Measurements from ENCODE around the gene BACE2. TPM values are rescaled to one million over a fixed set of nuclear protein-coding genes. Genes with fewer than 3 reads are reported as not detected.

Gene BACE2
- total RNA-seq: 10 to 100 TPM; 30.5 to 43.3 (median 36.6) TPM

DNA sequence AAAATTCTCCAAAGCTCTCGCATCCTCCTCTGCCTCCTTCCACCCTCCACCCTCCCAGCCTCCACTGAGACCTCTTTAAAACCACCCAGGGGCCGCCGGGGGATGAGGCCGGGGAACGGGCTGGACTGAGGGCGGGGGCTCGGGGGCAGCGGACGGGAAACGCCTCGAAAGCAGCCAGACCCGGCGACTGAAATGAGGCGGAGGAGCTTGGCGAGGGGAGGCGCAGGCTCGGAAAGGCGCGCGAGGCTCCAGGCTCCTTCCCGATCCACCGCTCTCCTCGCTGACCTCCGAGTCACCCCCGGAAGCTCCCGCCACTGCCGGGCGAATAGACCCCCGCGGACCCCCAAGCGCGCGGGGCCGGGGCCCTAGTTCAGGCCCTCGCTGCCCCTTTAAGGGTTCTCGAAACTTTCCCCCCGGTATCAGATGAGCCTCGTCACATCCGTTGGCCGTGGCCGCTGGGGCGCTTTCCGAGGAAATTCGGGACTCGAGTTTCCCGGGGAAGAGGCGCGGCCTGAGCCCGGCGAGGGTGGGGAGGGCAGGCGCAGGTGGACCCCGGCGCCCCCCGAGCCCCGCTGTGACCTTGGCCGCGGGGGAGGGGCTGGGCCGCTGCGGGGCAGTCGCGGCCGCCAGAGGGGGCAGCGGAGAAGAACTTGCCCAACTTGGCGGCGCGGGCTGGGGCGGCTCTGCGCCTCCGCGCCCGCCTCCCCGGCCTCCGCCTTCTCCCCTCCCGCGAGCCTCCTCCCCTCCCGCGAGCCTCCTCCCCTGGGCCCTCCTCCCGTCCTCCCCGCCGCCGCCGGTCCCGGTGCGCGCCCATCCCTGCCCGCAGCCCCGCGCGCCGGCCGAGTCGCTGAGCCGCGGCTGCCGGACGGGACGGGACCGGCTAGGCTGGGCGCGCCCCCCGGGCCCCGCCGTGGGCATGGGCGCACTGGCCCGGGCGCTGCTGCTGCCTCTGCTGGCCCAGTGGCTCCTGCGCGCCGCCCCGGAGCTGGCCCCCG is at the start of gene BACE2:
Gene BACE2 (plus strand): TSS at position 813 of the 995 bp plus-strand sequence. CDS start 104 bp downstream, at position 917.
- no peaks in the 10 kb centered on the region for H3K9me3 ChIP-seq
- peak within 1 kb of the TSS; percentile 76 to 94 (median 87) for H3K27ac ChIP-seq
- peak; percentile 43 to 88 (median 87) for DNase-seq
- no peaks in the 10 kb centered on the region for H3K27me3 ChIP-seq
- H3K4me1 ChIP-seq: peaks cover 0 to 4% (median 0%) of the 10 kb centered on the region in 4 donors
- TF ChIP-seq, protein P1, sequence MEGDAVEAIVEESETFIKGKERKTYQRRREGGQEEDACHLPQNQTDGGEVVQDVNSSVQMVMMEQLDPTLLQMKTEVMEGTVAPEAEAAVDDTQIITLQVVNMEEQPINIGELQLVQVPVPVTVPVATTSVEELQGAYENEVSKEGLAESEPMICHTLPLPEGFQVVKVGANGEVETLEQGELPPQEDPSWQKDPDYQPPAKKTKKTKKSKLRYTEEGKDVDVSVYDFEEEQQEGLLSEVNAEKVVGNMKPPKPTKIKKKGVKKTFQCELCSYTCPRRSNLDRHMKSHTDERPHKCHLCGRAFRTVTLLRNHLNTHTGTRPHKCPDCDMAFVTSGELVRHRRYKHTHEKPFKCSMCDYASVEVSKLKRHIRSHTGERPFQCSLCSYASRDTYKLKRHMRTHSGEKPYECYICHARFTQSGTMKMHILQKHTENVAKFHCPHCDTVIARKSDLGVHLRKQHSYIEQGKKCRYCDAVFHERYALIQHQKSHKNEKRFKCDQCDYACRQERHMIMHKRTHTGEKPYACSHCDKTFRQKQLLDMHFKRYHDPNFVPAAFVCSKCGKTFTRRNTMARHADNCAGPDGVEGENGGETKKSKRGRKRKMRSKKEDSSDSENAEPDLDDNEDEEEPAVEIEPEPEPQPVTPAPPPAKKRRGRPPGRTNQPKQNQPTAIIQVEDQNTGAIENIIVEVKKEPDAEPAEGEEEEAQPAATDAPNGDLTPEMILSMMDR (IDR thresholded peaks at IDR 0.05): peak; percentile 37 to 83 (median 56)
- TF ChIP-seq POLR2A (IDR thresholded peaks at IDR 0.05): peak; percentile 40 to 65
- H3K4me3 ChIP-seq: peak within 1 kb of the TSS; percentile 62 to 97 (median 78)
- no peaks in the 10 kb centered on the region for H3K36me3 ChIP-seq

DNA sequence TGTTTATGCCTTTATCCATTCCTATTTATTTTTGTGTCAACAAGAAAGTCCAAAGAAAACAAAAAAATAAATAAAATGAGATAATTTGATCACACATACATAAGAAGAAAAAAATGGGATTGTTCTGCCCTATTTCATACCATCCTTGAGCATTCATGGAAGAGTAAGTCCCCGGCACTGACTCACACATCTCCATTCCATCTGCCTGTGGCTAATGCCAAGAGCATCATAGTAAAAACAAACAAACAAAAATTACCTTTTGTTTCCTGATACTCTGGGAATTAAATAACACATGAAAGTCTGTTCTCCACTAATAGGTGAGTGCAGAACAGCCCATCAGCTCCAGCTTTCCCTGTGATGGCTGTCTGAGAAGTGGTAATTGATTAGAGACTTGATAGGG is 48.1 kb upstream of the BACE2 start:
- H3K9me3 ChIP-seq: no peaks in the 10 kb centered on the region
- no peak overlapping the region for H3K4me3 ChIP-seq
- H3K36me3 ChIP-seq: no peaks in the 10 kb centered on the region
- H3K27me3 ChIP-seq: no peaks in the 10 kb centered on the region
- no peak overlapping the region for H3K27ac ChIP-seq
- DNase-seq: no peak
- TF ChIP-seq POLR2A (IDR thresholded peaks at IDR 0.05): no peak
- TF ChIP-seq, protein P1 (IDR thresholded peaks at IDR 0.05): no peak
- no peaks in the 10 kb centered on the region for H3K4me1 ChIP-seq

DNA sequence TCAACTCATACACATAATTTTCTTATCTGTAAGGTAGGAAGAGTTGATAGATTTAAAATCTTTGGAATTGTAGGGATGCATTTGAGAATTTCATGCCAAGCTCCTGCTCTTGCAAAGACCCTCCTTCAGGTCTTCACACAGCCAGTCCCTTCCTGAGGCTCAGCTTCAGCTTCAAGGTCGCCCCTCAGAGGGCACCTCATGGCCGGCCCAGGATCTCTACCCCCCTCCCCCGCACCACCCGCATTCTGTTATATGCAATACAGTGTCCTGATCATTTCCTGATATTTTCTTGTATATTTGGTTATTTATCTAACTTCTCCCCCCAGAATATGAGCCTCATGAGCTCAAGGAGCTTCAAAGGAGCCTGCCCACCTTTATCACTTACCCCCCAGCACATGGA is 47.0 kb upstream of the BACE2 start:
- TF ChIP-seq, protein P1 (IDR thresholded peaks at IDR 0.05): no peak
- TF ChIP-seq POLR2A (IDR thresholded peaks at IDR 0.05): no peak
- Histone ChIP-seq H3K9me3 (no peaks in the 10 kb centered on the region), H3K36me3 (no peaks in the 10 kb centered on the region), H3K4me1 (no peaks in the 10 kb centered on the region), H3K4me3 (no peak overlapping the region), H3K27me3 (no peaks in the 10 kb centered on the region), H3K27ac (no peak overlapping the region)
- DNase-seq: no peak

DNA sequence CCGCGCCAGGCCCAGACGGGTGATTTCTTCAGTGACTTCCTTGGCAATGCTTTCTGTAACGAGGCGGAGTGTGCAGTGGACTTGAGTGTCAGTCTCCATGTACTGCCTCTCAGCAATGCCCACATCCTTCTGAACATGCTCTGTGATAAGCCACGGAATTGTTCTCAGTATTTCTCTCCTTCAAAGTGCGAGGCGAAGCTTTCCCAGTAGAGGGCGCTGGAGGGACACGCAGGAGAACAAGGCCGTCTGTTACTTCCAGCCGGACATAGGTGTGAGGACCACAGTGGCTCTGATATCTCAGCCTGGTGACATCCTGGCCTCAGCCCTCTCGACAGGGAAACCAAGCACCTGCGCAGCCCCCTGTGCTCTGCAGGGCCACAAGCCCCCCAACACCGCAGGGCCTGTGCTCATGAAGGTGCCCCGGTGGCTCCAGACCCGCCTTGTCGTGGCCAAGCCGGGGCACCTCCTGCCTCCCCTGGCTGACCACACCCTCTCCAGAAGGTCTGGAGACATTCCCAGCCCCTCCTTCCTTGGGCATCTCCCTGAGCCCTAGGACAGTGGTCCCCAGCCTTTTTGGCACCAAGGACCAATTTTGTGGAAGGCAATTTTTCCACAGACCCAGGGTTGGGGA is 46.1 kb upstream of the BACE2 start:
- H3K36me3 ChIP-seq: no peaks in the 10 kb centered on the region
- no peaks in the 10 kb centered on the region for H3K27me3 ChIP-seq
- TF ChIP-seq POLR2A (IDR thresholded peaks at IDR 0.05): no peak
- TF ChIP-seq, protein P1 (IDR thresholded peaks at IDR 0.05): peak in 5 of 6 experiments; percentile 28 to 83 (median 76)
- DNase-seq: peak; percentile 48 to 92 (median 80)
- H3K4me1 ChIP-seq: no peaks in the 10 kb centered on the region
- no peak overlapping the region for H3K27ac ChIP-seq
- no peak overlapping the region for H3K4me3 ChIP-seq
- H3K9me3 ChIP-seq: no peaks in the 10 kb centered on the region

DNA sequence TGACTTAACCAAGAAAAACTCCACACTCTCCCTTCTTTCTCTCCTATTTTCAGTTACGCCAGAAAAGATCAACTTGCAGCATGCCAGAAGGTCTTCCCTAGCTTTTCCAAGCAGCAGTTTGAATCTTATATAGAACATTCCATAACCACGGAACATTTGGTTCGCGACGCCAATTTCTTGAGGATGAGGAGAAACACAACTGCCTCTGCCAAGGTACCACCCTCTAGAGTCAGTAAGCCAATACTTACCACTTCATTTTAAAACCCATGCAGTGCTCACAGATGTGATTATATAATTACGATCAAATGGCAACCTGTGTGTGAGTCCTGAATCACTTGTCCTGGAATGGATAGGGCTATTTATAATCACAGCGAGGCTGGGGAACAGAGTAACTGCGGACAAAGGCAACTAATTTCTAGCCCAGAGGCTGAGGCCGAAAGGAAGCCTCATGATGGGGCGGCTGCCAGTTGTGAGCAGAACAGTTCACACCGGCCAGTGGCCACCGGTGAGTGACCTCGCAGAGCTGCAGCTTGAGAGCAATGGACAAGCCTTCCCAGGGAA is 43.2 kb upstream of the BACE2 start:
- H3K27ac ChIP-seq: no peak overlapping the region
- H3K4me3 ChIP-seq: no peak overlapping the region
- no peaks in the 10 kb centered on the region for H3K36me3 ChIP-seq
- TF ChIP-seq, protein P1 (IDR thresholded peaks at IDR 0.05): no peak
- no peak for TF ChIP-seq POLR2A (IDR thresholded peaks at IDR 0.05)
- no peaks in the 10 kb centered on the region for H3K9me3 ChIP-seq
- no peaks in the 10 kb centered on the region for H3K27me3 ChIP-seq
- H3K4me1 ChIP-seq: no peaks in the 10 kb centered on the region
- DNase-seq: no peak
